Hypothalamus (tissue), 51 donors: ENCODE data around the gene DMAP1.
"Not testable (repeated sequence)": the region's sequence is repeated elsewhere in the genome, so short reads cannot be mapped to it uniquely, and the experiment has no call there.

Source experiments
- DNase-seq, 51 donors: peaks; one replicate each; lab custom pipeline; 2025; lab: John Stamatoyannopoulos, UW

Gene DMAP1, protein sequence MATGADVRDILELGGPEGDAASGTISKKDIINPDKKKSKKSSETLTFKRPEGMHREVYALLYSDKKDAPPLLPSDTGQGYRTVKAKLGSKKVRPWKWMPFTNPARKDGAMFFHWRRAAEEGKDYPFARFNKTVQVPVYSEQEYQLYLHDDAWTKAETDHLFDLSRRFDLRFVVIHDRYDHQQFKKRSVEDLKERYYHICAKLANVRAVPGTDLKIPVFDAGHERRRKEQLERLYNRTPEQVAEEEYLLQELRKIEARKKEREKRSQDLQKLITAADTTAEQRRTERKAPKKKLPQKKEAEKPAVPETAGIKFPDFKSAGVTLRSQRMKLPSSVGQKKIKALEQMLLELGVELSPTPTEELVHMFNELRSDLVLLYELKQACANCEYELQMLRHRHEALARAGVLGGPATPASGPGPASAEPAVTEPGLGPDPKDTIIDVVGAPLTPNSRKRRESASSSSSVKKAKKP

DNA sequence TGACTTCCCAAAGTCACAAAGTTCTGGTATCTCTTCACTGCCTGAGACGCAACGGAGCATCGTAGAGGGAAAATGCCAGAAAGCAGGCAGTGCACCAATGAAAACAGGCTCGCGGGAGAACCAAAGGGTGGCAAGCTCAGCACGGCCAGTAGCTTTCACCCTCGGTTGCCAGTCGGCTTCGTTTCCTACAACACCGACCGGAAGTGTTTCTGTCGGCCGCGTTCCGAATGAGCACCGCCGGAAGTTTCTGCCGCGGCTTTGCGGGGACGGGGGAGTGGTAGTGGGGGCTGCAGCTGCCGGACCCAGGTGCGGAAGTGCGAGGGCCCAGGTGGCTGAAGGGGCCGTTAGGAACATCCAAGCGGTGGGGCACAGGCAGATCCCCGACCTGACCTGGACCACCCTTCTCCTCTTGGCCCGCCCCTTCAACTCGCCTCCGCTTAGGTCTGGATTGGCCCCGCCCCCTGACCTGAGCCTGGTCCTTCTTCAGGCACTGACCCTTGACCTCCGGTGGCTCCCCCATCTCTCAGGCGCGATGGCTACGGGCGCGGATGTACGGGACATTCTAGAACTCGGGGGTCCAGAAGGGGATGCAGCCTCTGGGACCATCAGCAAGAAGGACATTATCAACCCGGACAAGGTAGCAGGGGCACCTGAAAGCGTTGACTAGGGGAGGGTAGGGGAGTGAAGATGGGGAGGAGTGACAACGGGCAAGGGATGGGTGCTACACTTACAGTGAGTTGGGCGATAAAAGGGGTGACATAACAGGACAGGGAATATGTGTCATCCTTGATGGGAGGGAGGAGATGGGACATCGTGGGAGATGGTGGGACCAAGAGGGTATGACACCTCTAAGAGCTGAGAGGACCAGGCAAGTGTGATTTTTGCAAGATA, at the start of gene DMAP1:
DMAP1 (plus strand) TSS at position 250 of the 891 bp plus-strand sequence; CDS start at position 533, 283 bp downstream.
- DNase-seq, result peak; percentile 44 to 95 (median 82)

DNA sequence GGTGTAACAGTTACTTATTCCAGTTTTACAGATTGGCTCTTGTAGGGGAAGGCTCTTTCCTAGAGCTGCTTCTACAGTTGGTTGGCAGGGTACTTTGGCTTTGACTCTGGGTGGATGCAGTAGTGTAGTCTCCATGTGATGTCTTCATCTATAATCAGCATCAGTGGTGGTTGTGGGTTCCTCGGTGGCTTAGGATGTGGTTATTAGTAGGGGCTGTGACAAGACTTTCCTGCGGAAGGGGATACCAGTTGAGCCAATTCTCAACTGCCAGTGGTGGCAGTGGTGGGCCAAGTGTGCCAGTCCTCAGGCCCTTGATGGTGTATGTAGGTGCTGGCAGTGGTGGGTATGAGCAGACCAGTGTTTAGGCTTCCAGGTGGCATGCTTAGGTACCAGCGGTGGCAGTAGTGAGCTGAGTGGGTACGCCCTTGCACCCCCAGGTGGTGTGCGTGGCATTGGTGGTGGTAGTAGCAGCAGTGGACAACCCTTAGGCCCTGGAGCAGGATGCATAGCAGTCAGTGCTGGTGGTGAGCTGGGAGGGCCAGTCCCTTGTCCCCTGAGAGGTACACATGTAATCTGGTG, 44.7 kb upstream of the DMAP1 start:
- no peak for DNase-seq

DNA sequence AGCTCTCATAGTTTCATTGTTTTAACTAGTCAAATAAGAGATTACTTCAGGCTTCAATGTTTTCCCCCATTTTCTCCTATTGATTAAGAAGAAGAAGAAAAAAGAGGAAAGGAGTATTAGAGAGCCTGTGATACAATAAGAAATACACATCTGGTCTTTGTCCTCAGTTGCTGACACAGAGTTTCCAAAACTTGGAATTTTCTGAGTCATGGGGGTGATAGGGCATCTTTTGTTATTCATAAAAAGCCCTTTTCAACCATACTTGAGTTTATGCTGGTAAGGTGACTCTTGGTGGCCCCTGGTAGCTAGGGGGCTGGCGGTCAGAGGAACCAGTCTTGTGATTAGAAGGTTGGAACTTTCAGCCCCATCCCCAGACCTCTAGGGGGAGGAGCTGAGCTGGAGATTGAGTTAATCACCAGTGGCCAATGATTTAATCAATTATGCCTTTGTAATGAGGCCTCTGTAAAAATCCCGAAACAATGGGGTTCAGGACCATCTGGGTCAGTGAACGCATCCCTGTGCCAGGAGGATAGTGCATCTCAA, 42.9 kb upstream of the DMAP1 start:
- DNase-seq, result no peak

DNA sequence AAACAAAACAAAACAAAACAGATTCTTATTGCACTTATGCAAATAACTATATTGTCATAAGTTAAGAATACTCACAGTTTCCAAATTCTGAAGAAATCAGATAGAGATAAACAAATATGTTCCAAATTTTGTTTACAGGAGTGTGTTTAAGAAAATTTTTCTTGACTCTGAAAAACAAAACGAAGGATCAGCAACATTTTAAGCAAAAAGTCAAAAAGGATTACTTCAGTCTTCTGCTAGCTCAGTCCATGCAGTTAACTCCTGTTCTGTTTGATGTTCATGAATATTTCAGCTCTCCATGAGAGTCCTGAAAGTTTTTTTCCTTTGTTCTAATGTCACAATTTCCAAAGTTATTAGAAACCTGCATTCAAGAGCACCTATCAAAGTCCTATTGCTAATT, 38.6 kb upstream of the DMAP1 start:
- no peak for DNase-seq

DNA sequence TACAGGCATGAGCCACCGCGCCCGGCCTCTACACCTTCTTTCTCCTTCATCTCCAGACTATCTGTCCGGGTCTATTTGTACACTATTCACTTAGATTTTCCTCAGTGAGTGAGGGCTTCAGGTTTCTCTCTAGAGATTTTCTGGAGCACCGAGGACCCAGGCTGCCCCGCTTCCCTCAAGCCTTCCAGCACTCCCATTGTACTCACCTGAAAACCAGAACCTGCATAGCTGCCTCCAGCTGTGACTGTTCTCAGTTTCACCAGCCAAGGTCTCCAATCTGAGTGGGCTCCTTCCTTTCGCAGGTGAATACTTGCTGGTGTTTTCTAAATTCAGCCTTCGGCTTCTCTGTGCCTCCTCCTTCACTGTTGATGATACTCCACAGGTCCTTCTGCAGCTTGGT, 12.9 kb upstream of the DMAP1 start:
- DNase-seq, result no peak

DNA sequence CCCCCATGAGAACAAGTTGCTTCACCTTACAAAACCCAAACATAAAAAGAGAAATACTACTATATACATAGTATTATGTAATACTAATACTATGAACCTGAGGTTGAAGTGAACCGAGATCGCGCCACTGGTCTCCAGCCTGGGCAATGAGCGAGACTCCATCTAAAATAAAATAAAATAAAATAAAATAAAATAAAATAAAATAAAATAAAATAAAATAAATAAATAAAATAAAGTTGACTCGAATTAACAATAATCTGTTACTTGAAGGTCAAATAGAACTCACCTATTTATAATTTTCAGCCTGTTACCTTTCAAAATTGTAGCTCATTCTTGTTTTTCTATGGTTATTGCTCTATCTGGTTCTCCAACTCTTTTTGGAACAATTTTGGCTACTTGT, 6.7 kb upstream of the DMAP1 start:
- not testable (repeated sequence) for DNase-seq

DNA sequence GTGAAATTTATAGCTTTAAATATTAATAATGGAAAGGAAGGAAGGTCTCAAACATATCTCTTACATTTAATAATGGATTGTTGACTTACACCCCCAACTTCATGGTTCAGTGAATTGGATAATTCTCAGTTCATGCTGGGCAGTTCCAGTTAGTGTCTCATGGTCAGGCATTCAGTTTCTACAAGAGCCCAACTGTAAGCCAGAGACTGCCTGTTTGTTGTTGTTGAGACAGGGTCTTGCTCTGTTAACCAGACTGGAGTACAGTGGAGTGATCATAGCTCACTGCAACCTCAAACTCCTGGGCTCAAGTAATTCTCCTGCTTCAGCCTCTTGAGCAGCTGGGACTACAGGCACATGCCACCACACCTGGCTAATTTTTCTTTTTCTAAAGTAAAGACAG, 5.0 kb upstream of the DMAP1 start:
- no peak for DNase-seq

DNA sequence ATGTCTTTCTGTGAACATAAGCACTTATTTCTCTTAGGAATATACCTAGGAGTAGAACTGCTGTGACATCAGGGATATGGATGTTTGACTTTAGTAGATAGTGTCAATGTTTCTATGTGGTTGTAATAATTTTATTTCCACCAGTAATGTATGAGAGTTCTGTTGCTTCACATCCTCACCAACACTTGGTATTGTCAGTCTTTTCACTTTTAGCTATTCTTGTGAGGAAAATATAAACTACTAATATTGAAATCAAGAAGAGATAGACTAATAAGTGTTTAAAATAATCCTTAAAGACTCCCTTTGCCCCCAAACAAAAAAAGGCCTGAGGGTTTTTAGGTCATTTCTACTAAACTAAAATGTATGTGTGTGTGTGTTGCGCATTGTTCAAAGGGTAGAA, 2.7 kb upstream of the DMAP1 start:
- no peak for DNase-seq

DNA sequence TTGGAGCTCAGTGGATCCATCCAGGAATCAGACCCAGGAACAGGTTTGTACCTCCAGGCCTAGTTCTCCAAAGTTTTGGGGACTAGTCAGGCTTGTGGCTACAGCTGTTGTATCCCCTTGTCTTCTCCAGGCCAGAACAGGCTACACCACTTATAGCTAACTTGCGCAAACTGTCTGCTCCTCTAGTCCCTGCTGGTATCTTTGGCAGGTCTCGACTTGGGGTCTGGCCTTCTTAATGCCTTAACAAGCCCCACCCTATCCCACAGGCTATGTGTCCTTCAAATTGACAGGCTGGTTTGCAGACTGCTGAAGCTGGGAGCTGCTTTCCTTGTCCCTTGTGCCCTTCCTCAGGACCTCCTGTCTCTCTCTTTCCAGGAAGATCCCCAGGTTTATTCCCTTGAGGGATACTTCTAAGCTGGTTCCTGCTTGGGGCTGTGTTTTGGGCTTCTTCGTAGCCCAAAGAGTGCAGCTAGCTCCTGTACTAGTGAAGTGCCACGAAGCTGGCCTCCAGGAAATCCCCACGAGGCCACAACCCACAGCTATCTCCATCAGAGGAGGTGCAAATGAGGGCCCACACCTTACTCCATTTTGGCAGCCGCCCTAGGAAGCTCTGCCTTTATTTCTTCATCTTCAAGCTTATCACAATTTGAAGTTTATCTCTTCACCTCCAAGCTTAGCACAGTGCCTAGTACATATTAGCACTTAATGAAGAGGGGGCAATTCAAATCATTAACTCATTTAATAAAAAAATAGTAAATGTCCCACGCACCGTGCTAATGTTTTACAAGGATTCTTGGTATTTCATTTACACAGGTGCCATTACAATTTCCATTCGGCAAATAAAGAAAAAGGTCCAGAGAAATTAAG, 683 bp upstream of the DMAP1 start:
- no peak for DNase-seq

DNA sequence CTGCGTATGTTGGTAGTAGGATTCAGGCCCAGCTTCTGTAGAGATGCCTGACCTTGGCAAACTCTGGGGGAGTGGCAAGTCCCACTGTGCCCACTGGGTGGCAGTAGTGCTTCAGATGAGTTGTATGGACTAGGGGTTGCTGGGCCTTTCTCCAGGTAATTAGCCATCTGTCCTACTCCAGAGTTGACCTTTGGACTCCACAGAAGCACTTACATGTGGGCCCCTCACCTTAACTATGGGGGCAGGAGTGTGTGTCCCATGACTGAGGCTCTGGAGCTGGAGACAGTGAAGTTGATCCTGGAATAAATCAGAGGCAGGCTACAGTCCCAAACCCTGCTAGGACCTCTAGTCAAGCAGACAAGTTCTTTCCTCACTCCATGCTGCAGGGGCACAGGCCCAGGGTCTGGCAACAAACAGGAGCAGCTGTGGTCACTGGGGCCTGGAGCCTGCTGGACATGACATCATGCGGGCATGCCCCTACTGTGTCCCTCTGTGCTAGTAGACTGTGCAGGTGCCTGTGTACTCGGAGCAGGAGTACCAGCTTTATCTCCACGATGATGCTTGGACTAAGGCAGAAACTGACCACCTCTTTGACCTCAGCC, 4.6 kb downstream of the DMAP1 start:
- DNase-seq, result peak in 46 of 51 donors; percentile 9 to 84 (median 48)

DNA sequence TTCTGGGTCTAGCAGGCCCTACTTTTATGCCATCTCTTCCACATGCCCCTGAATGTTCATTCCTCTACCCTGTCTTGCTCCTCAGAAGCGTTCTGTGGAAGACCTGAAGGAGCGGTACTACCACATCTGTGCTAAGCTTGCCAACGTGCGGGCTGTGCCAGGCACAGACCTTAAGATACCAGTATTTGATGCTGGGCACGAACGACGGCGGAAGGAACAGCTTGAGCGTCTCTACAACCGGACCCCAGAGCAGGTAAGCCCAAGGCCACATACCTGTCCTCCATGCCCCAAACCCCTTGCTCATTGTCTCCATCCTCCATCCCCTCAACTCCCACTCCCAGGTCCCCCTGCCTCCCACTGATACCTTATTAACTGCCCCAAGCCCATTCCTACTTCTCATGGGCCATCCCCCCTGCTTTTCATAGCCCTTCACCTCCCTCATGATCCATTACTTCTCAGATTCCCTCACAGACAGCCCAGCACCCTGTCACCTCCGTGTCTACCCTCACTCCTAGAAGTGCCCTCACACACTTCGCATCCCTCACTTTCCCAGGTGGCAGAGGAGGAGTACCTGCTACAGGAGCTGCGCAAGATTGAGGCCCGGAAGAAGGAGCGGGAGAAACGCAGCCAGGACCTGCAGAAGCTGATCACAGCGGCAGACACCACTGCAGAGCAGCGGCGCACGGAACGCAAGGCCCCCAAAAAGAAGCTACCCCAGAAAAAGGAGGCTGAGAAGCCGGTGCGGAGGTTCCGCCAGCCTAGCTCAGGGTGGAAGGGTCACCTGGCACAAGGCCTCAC, 5.4 kb downstream of the DMAP1 start:
- DNase-seq, result no peak

DNA sequence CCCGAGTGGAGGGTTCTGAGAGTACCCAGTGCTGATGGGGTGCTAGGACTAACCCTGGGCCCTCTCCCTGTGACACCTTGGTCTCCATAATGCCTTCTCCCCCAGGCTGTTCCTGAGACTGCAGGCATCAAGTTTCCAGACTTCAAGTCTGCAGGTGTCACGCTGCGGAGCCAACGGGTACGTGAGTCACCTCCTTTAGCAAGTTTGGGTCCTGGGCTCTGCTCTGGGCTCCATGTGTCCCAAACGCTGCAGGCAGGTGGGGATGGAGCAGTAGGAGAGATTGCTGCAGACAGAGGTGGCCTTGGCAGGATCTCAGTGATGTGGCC, 6.0 kb downstream of the DMAP1 start:
- DNase-seq, result no peak

DNA sequence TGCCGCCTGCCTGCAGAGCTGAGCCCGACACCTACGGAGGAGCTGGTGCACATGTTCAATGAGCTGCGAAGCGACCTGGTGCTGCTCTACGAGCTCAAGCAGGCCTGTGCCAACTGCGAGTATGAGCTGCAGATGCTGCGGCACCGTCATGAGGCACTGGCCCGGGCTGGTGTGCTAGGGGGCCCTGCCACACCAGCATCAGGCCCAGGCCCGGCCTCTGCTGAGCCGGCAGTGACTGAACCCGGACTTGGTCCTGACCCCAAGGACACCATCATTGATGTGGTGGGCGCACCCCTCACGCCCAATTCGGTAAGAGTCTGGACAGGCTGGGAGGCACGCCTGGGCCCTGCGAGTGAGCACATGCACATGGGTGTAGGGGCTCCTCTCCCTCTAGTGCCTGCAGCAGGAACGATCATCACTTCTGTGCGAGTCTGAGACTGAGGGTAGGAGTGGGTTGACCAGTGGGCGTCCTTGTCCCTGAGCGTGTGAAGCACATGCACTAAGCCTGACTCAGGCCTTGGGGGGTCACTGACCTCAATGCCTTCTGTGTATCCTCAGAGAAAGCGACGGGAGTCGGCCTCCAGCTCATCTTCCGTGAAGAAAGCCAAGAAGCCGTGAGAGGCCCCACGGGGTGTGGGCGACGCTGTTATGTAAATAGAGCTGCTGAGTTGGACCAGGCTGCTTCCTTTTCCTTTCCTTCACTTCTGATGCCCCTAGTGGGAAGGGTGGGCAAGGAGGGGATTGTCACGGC, 6.9 kb downstream of the DMAP1 start:
- DNase-seq, result peak in 1 of 51 donors; percentile 37

DNA sequence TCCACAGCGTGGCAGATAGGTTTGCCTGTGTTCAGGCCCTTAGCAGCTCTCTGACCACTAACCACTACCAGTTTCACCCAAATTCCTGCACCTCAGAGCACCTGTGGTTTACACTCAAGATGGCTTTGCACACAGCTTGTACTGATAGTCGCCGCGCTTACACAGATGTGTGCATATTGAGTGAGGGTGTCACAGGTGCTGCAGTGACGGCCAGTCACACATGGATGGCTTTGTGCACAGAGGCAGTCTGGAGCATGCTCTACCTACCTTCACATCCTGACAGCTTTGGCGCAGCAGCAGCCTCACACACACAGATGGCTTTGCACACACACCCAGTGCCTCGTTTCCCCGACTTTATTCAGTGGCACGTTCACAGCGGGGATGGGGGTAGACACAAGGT, 7.5 kb downstream of the DMAP1 start:
- no peak for DNase-seq

DNA sequence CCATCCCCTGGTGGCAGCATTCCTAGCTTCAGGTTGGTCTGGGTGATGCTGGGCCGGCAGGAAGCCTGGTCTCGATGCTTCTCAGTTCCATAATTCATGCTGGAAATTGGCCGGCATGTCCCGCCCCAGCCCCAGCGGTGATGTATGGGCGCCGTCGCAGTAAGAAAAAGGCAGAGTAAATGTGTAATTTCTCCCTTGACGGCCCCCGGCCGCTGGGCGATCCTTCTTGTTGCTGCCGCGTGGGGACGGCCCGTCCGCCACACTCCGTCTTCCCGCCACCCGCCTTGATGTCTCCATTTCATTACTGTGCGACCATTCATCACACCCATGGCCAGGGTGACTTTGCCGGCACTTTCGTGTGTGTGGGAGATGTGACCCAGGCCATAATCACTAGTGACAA, 8.5 kb downstream of the DMAP1 start:
- DNase-seq, result no peak

DNA sequence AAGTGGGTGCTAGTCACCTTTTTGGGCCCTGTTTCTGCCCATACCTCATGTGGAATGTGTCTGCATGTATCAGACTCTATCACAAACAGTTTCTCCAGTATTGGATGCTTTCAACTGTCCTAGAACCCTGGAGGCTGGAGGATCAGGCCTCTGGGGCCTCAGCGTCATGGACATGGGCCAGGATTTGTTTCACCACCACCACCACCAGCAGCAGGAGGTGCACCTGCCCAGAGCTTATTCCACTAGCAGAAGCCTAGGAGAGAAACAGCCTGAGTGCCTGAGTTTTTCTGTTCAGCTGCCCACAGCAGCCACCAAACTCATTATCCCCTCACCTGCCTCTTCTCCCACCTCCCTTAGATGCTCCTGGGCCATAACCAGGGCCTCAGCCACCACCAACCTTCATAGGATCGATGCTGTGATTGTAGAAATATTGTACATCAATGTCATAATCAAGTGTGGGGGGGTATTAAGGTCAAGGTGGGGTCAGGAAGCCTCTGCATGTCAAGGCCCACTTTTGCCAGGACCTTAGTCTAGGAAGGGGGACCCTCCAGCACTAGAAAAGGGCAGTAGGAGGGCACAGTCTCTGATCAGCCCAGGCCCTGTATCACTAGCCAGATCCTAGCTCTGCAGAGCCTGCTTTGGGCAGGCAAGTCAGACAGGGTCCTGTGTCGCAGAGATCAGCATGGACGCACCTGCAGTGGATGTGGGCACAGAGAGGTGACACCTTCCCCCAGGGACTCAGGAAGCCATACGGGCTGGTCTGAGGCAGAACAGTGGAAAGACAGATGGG, 9.3 kb downstream of the DMAP1 start:
- DNase-seq, result no peak

DNA sequence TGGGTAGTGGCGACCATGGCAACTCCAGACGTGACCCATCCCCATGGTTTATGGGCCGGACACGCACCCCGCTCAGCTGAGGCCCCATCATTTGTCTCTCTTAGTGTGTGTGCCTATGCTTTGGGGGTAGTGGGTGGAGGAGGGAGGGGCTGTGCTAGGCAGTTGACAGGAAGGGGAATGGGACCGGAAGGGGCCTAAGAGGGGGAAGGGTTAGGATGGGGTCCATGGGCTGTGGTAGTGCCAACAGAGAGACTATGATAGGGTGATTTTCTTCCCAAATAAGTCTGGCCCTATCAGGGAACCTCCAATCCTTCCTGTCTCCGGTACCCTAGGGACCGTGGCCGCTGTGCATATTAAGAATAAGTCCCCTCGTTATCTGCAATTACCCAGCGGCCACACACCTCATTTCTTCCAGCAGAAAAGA, 9.9 kb downstream of the DMAP1 start:
- no peak for DNase-seq
